ENCODE results near the gene NAA40. TPM values are rescaled to one million over a fixed set of nuclear protein-coding genes. Genes with fewer than 3 reads are reported as not detected.

The NAA40 gene
- total and polyA plus RNA-seq, 2 donors (not counting 1 experiment from before 2014, with no cell fraction given): 9.2 to 19.7 TPM

- no peaks in the 10 kb centered on the region for H3K4me1 ChIP-seq (ENCODE audit: control insufficient read depth, extremely low read depth, insufficient read depth, low read length)
- TF ChIP-seq, protein P1, sequence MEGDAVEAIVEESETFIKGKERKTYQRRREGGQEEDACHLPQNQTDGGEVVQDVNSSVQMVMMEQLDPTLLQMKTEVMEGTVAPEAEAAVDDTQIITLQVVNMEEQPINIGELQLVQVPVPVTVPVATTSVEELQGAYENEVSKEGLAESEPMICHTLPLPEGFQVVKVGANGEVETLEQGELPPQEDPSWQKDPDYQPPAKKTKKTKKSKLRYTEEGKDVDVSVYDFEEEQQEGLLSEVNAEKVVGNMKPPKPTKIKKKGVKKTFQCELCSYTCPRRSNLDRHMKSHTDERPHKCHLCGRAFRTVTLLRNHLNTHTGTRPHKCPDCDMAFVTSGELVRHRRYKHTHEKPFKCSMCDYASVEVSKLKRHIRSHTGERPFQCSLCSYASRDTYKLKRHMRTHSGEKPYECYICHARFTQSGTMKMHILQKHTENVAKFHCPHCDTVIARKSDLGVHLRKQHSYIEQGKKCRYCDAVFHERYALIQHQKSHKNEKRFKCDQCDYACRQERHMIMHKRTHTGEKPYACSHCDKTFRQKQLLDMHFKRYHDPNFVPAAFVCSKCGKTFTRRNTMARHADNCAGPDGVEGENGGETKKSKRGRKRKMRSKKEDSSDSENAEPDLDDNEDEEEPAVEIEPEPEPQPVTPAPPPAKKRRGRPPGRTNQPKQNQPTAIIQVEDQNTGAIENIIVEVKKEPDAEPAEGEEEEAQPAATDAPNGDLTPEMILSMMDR (conservative IDR thresholded peaks at IDR 0.05 in 1 of 2, IDR thresholded peaks at IDR 0.05 in 1 of 2; ENCODE audit: low read depth in 1 of 2, low read length in 2 of 2): no peak
- TF ChIP-seq EZH2 (IDR thresholded peaks at IDR 0.05; ENCODE audit: low read length, missing control alignments): no peak
- DNase-seq (ENCODE audit: low read depth in 2 of 2): no peak
These were observed 13.2 kb downstream of the NAA40 start for GRCh38 chr11:63951779-63952536.

GRCh38 chr11:63952570-63952969 is 13.8 kb downstream of the NAA40 start:
- Histone ChIP-seq H3K36me3 (ENCODE audit: control insufficient read depth, insufficient read depth, low read length) (peaks cover 6% of the 10 kb centered on the region), H3K4me3 (replicated peaks in 1 of 4; ENCODE audit: control extremely low read depth in 1 of 4, insufficient read depth in 1 of 4, low read depth in 3 of 4, low read length in 4 of 4) (no peak overlapping the region), H3K4me2 (ENCODE audit: extremely low read depth, insufficient read depth, low read length) (no peak overlapping the region), H4K20me1 (ENCODE audit: control insufficient read depth, extremely low read depth, insufficient read depth, low read length) (no peaks in the 10 kb centered on the region), H3K79me2 (ENCODE audit: control insufficient read depth, insufficient read depth, low read length) (no peaks in the 10 kb centered on the region), H2AFZ (ENCODE audit: low read length) (no peak overlapping the region), H3K4me1 (ENCODE audit: control insufficient read depth, extremely low read depth, insufficient read depth, low read length) (no peaks in the 10 kb centered on the region), H3K27ac (ENCODE audit: insufficient read depth, low read length) (no peak overlapping the region), H3K27me3 (ENCODE audit: control insufficient read depth, insufficient read depth, low read length) (no peaks in the 10 kb centered on the region), H3K9ac (ENCODE audit: insufficient read depth, low read length) (no peak overlapping the region), H3K9me3 (ENCODE audit: control insufficient read depth, insufficient read depth, low read depth, low read length) (no peaks in the 10 kb centered on the region)
- no peak for TF ChIP-seq EZH2 (IDR thresholded peaks at IDR 0.05; ENCODE audit: low read length, missing control alignments)
- TF ChIP-seq, protein P1 (conservative IDR thresholded peaks at IDR 0.05 in 1 of 2, IDR thresholded peaks at IDR 0.05 in 1 of 2; ENCODE audit: low read depth in 1 of 2, low read length in 2 of 2): no peak
- DNase-seq (ENCODE audit: low read depth in 2 of 2): no peak

More at GRCh38 chr11:63951779-63952536, 13.2 kb downstream of the NAA40 start:
- no peak overlapping the region for H2AFZ ChIP-seq (ENCODE audit: low read length)
- no peak overlapping the region for H3K4me3 ChIP-seq (replicated peaks in 1 of 4; ENCODE audit: control extremely low read depth in 1 of 4, insufficient read depth in 1 of 4, low read depth in 3 of 4, low read length in 4 of 4)
- H3K9me3 ChIP-seq (ENCODE audit: control insufficient read depth, insufficient read depth, low read depth, low read length): no peaks in the 10 kb centered on the region
- no peak overlapping the region for H3K27ac ChIP-seq (ENCODE audit: insufficient read depth, low read length)
- peaks cover 6% of the 10 kb centered on the region for H3K36me3 ChIP-seq (ENCODE audit: control insufficient read depth, insufficient read depth, low read length)
- H3K79me2 ChIP-seq (ENCODE audit: control insufficient read depth, insufficient read depth, low read length): no peaks in the 10 kb centered on the region
- H3K9ac ChIP-seq (ENCODE audit: insufficient read depth, low read length): no peak overlapping the region
- H3K27me3 ChIP-seq (ENCODE audit: control insufficient read depth, insufficient read depth, low read length): no peaks in the 10 kb centered on the region
- H3K4me2 ChIP-seq (ENCODE audit: extremely low read depth, insufficient read depth, low read length): no peak overlapping the region
- no peaks in the 10 kb centered on the region for H4K20me1 ChIP-seq (ENCODE audit: control insufficient read depth, extremely low read depth, insufficient read depth, low read length)

- no peak overlapping the region for H3K4me3 ChIP-seq (replicated peaks in 1 of 4; ENCODE audit: control extremely low read depth in 1 of 4, insufficient read depth in 1 of 4, low read depth in 3 of 4, low read length in 4 of 4)
- no peaks in the 10 kb centered on the region for H3K9me3 ChIP-seq (ENCODE audit: control insufficient read depth, insufficient read depth, low read depth, low read length)
- H4K20me1 ChIP-seq (ENCODE audit: control insufficient read depth, extremely low read depth, insufficient read depth, low read length): no peaks in the 10 kb centered on the region
- H3K79me2 ChIP-seq (ENCODE audit: control insufficient read depth, insufficient read depth, low read length): no peaks in the 10 kb centered on the region
- H3K4me2 ChIP-seq (ENCODE audit: extremely low read depth, insufficient read depth, low read length): no peak overlapping the region
- TF ChIP-seq, protein P1 (conservative IDR thresholded peaks at IDR 0.05 in 1 of 2, IDR thresholded peaks at IDR 0.05 in 1 of 2; ENCODE audit: low read depth in 1 of 2, low read length in 2 of 2): no peak
- no peak for TF ChIP-seq EZH2 (IDR thresholded peaks at IDR 0.05; ENCODE audit: low read length, missing control alignments)
- peaks cover 3% of the 10 kb centered on the region for H3K36me3 ChIP-seq (ENCODE audit: control insufficient read depth, insufficient read depth, low read length)
- no peaks in the 10 kb centered on the region for H3K4me1 ChIP-seq (ENCODE audit: control insufficient read depth, extremely low read depth, insufficient read depth, low read length)
- no peak overlapping the region for H3K27ac ChIP-seq (ENCODE audit: insufficient read depth, low read length)
- H3K27me3 ChIP-seq (ENCODE audit: control insufficient read depth, insufficient read depth, low read length): no peaks in the 10 kb centered on the region
- H3K9ac ChIP-seq (ENCODE audit: insufficient read depth, low read length): no peak overlapping the region
- H2AFZ ChIP-seq (ENCODE audit: low read length): no peak overlapping the region
- DNase-seq (ENCODE audit: low read depth in 2 of 2): no peak
These were observed 19.2 kb downstream of the NAA40 start for GRCh38 chr11:63958008-63958407.
